Urinary bladder (tissue), 4 donors: ENCODE measurements around the gene CCDC180. TPM values are rescaled to one million over a fixed set of nuclear protein-coding genes. Genes with fewer than 3 reads are reported as not detected.

ENCODE experiments used
- DNase-seq: peaks from one replicate; pipeline ENCODE4 v3.0.0-alpha.2; 2015; ENCODE audit errors: extremely low spot score
- H3K27ac ChIP-seq: one replicate; pipeline ENCODE4 v1.5.1; 2013; ENCODE audit warnings: low read depth, mild to moderate bottlenecking, moderate library complexity
- H3K36me3 ChIP-seq: one replicate; pipeline ENCODE4 v1.6.1; 2013; ENCODE audit warnings: mild to moderate bottlenecking, moderate library complexity; ENCODE audit not compliant: insufficient read depth
- H3K4me1 ChIP-seq: one replicate; pipeline ENCODE4 v1.6.1; 2013; ENCODE audit warnings: mild to moderate bottlenecking, moderate library complexity; ENCODE audit not compliant: insufficient read depth
- H3K4me3 ChIP-seq: one replicate; pipeline ENCODE4 v1.5.1; 2013; ENCODE audit warnings: low read depth, low read length
- WGBS: extraction: QIAGEN DNeasy Blood & Tissue Kit; methylation state at CpG from one replicate; pipeline ENCODE4 v1.1.7; 2013; 5-methylcytosine and 5-hydroxymethylcytosine counted together
- polyA plus RNA-seq: library from polyadenylated mRNA; stranded (reverse); fragments of 200-250 nt; gene quantifications from one replicate; pipeline ENCODE4 v1.2.3, GENCODE V29; 2013
- total RNA-seq: library from RNA; depleted of rRNA; stranded (reverse); fragments of >200 nt; gene quantifications from one replicate; pipeline ENCODE4 v1.2.3, GENCODE V29; 2014
- donor health status: healthy with polysubstance abuse.
- donor health status: healthy.

The CCDC180 gene
- total and polyA plus RNA-seq, 2 donors, result 3.4 to 10.0 TPM

GRCh38 chr9:97299809-97300414, 7.5 kb upstream of the CCDC180 start:
- no peak for DNase-seq
- 70% methylated on average over 2 of the region's 2 CpGs for WGBS

GRCh38 chr9:97300586-97300985, 6.9 kb upstream of the CCDC180 start:
- 94% methylated on average over 1 of the region's 1 CpG for WGBS
- H3K4me3 ChIP-seq, result no peak overlapping the region
- DNase-seq, result no peak
- H3K36me3 ChIP-seq, result no peaks in the 10 kb centered on the region
- H3K4me1 ChIP-seq, result no peaks in the 10 kb centered on the region
- H3K27ac ChIP-seq, result no peak overlapping the region

More at GRCh38 chr9:97299809-97300414, 7.5 kb upstream of the CCDC180 start:
- no peaks in the 10 kb centered on the region for H3K36me3 ChIP-seq
- no peak overlapping the region for H3K4me3 ChIP-seq
- H3K27ac ChIP-seq, result no peak overlapping the region
- no peaks in the 10 kb centered on the region for H3K4me1 ChIP-seq

DNA sequence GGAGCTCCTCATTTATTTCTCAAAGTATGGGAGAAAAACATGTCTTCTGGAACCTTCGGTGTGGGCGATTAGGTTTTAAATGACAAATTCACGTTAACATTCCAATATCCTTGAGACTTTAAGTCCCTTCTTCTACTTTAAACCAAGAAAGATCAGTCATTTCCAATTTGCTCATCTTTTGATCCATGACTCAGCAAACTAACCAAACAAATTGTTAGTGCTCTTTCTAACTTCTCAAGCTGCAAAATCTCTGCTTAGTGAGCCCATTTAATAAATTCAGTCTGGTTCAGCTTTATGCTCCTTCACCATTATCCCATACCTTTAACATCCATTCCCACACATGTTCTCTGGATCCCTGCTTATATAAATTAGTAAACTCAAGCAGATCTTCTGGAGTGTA, 5.5 kb upstream of the CCDC180 start:
- 97% methylated on average over 3 of the region's 3 CpGs for WGBS
- Histone ChIP-seq H3K4me1 (no peaks in the 10 kb centered on the region), H3K27ac (no peak overlapping the region), H3K4me3 (no peak overlapping the region), H3K36me3 (no peaks in the 10 kb centered on the region)
- no peak for DNase-seq

GRCh38 chr9:97304586-97304985, 2.9 kb upstream of the CCDC180 start:
- Histone ChIP-seq H3K4me1 (no peaks in the 10 kb centered on the region), H3K4me3 (no peak overlapping the region), H3K36me3 (no peaks in the 10 kb centered on the region), H3K27ac (no peak overlapping the region)
- no peak for DNase-seq
- WGBS, result 88% methylated on average over 2 of the region's 2 CpGs

GRCh38 chr9:97305501-97306298, 1.8 kb upstream of the CCDC180 start:
- H3K4me3 ChIP-seq, result no peak overlapping the region
- H3K4me1 ChIP-seq, result no peaks in the 10 kb centered on the region
- H3K27ac ChIP-seq, result no peak overlapping the region
- no peak for DNase-seq
- 75% methylated on average over 7 of the region's 7 CpGs for WGBS
- no peaks in the 10 kb centered on the region for H3K36me3 ChIP-seq

DNA sequence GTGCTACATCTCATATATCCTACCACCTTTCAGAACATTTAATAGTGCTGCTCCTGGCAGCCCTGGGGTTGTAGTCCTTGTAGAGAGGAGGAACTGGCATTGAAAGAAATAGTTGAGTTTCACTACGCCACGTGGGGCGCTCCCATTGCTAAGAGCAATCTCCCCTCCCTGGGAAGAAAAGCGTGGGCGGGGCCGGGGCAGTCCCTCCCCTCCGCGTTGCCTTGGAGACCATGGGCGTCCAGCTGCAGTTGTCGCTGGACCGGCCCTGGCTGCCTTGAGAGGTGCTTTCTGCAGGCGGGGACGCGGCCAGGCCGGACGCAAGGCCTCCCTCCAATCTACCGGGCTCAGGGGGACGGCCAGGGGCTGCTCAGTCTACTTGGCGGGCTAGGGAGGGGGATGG, 368 bp upstream of the CCDC180 start:
- WGBS, result 9% methylated on average over 19 of the region's 19 CpGs
- Histone ChIP-seq H3K27ac (no peak overlapping the region), H3K36me3 (no peaks in the 10 kb centered on the region)

DNA sequence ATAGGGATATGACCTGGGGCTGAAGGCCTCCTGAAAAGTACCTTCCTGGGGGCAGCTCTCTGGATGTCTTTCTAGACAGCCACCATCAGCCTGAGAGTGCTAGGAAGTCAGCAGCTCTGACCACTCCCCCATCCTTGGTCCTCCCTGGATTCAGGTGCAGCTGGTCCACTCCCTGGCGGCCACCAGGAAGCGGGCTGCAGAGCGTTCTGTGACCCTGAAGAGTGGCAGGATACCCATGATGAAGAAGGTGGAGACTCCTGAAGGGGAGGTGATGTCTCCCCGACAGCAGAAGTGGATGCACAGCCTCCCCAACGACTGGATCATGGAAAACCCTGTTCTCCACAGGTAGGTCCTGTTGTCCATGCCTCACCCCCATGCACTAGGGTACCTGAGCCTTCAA, 1.8 kb downstream of the CCDC180 start:
- WGBS, result 93% methylated on average over 5 of the region's 5 CpGs
- no peaks in the 10 kb centered on the region for H3K36me3 ChIP-seq
- H3K4me3 ChIP-seq, result no peak overlapping the region
- no peak for DNase-seq
- H3K27ac ChIP-seq, result no peak overlapping the region
- no peaks in the 10 kb centered on the region for H3K4me1 ChIP-seq

More for the DNA sequence above, 368 bp upstream of the CCDC180 start:
- Histone ChIP-seq H3K4me3 (no peak overlapping the region), H3K4me1 (no peaks in the 10 kb centered on the region)
- peak; percentile 35 for DNase-seq

DNA sequence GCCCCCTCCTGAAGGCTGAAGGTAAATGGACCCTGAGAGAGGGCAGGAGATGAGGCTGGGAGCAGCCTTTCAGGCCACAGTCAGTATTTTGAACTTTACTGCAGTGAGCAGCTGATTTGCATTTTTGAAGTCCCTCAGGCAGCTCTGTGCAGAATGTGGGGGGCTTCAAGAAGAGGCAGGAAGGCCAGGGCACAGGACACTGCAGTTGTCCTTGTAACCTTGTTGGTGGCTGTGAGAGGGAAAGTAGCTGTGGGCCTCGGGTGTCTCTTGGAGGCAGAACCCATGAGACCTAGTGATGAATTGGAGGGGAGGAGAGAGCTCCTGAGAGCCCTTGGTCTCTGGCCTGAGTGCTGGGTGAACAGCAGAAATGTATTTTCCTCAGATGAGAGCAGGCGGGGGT, 2.6 kb downstream of the CCDC180 start:
- no peaks in the 10 kb centered on the region for H3K36me3 ChIP-seq
- DNase-seq, result no peak

GRCh38 chr9:97310896-97311295, 3.4 kb downstream of the CCDC180 start:
- 99% methylated on average over 2 of the region's 2 CpGs for WGBS
- Histone ChIP-seq H3K36me3 (no peaks in the 10 kb centered on the region), H3K27ac (no peak overlapping the region), H3K4me3 (no peak overlapping the region), H3K4me1 (no peaks in the 10 kb centered on the region)
- DNase-seq, result no peak

More for the DNA sequence above, 2.6 kb downstream of the CCDC180 start:
- WGBS, result 91% methylated on average over 2 of the region's 2 CpGs
- no peaks in the 10 kb centered on the region for H3K4me1 ChIP-seq
- no peak overlapping the region for H3K27ac ChIP-seq
- no peak overlapping the region for H3K4me3 ChIP-seq

- WGBS, result 89% methylated on average over 12 of the region's 12 CpGs
- H3K4me1 ChIP-seq, result no peaks in the 10 kb centered on the region
- H3K36me3 ChIP-seq, result no peaks in the 10 kb centered on the region
- DNase-seq, result no peak
- H3K4me3 ChIP-seq, result no peak overlapping the region
- H3K27ac ChIP-seq, result no peak overlapping the region
Measured at GRCh38 chr9:97311798-97312500, 4.5 kb downstream of the CCDC180 start.

DNA sequence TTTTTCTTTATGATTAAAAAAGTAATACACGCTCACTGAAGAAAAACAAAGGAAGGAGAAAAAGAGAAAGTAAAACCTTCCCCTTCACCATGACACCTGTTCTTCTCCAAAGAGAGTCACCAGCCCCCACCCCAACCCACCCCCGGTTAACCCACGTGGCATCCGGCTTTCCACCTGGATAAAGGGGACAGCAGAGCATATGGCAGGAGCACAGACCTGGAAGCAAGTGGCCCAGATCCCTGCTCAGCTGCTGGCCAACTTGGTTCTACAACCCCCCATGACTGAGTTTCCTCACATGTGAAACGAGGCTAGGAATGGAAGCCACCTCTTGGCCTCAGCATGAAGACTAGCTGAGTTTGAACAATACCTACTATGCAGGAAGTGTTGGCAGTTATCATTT, 5.1 kb downstream of the CCDC180 start:
- DNase-seq, result no peak
- WGBS, result 87% methylated on average over 5 of the region's 5 CpGs
- Histone ChIP-seq H3K4me3 (no peak overlapping the region), H3K36me3 (no peaks in the 10 kb centered on the region), H3K4me1 (no peaks in the 10 kb centered on the region), H3K27ac (no peak overlapping the region)

DNA sequence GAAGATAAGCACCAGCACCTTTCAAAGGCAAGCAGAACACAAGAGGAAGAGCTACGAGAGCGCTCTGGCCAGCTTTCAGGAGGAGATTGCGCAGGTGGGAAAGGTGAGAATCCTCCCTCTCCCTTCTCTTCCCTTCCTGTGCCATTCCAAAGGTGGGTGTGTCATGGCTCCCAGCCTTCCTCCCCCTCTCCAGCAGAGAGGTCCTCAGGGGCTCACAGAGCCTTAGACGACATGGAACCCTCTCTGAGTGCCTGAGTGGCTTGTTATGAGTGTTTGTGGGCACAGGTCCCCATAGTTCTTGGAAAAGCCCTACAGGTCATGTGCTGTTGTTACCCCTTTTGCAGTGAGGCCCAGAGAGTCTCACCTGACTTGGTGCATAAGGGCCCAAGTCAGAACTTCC, 5.8 kb downstream of the CCDC180 start:
- no peaks in the 10 kb centered on the region for H3K36me3 ChIP-seq
- DNase-seq, result no peak
- 92% methylated on average over 4 of the region's 4 CpGs for WGBS
- H3K27ac ChIP-seq, result no peak overlapping the region
- H3K4me3 ChIP-seq, result no peak overlapping the region
- H3K4me1 ChIP-seq, result no peaks in the 10 kb centered on the region

GRCh38 chr9:97313746-97314145, 6.3 kb downstream of the CCDC180 start:
- no peak for DNase-seq
- WGBS, result 89% methylated on average over 5 of the region's 5 CpGs
- Histone ChIP-seq H3K4me1 (no peaks in the 10 kb centered on the region), H3K36me3 (no peaks in the 10 kb centered on the region), H3K27ac (no peak overlapping the region), H3K4me3 (no peak overlapping the region)

DNA sequence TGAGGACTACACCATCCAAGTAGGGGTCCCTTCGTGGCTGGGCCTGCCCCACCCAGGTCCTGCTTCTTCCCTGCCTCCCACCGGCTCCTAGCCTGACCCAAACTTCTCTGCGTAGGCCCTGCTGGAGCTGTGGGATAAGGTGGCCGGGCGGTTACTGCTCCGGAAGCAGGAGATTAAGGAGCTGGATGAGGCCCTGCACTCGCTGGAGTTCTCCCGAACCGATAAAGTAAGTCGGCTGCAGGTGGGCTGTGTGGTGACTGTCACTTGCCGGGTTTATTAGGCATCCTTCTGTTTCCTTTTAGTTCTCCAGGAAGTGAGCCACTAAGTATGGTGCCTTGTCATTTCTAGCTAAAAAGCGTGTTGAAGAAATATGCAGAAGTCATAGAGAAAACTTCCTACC, 7.0 kb downstream of the CCDC180 start:
- DNase-seq, result no peak
- Histone ChIP-seq H3K36me3 (no peaks in the 10 kb centered on the region), H3K4me1 (no peaks in the 10 kb centered on the region), H3K27ac (no peak overlapping the region), H3K4me3 (no peak overlapping the region)
- 95% methylated on average over 12 of the region's 12 CpGs for WGBS
